GM23338 (cell line): ENCODE data around the gene KPNA6. TPM values are rescaled to one million over a fixed set of nuclear protein-coding genes. Genes with fewer than 3 reads are reported as not detected.
A peak's percentile ranks its signal among the peaks of the same experiment; 100 is the strongest.

Experiments used
- ATAC-seq: fragments of 200-7000 bp; cut with Tn5 transposase; 3 replicates; pipeline ENCODE4 v1.9.1; 2020
- DNase-seq: peaks from one replicate; pipeline ENCODE4 v3.0.0-alpha.2; 2015; ENCODE audit warnings: low spot score
- H2AFZ ChIP-seq: fragments of 200-600 bp; sonication (generic); 2 replicates; pipeline ENCODE4 v1.8.0; 2016; ENCODE audit warnings: antibody characterized with exemption, mild to moderate bottlenecking, moderate library complexity
- H3F3A ChIP-seq: fragments of 200-600 bp; sonication (generic); replicated peaks from 2 replicates; pipeline ENCODE4 v1.8.0; 2017; ENCODE audit warnings: antibody characterized with exemption, mixed run types, low read depth
- H3K27ac ChIP-seq: fragments of 200-600 bp; sonication (generic); 2 replicates; pipeline ENCODE4 v1.6.1; 2016; ENCODE audit warnings: low read depth
- H3K27me3 ChIP-seq: fragments of 200-600 bp; sonication (generic); 2 replicates; pipeline ENCODE4 v1.8.0; 2016; ENCODE audit warnings: mild to moderate bottlenecking, mixed run types, moderate library complexity; ENCODE audit not compliant: insufficient read depth
- H3K36me3 ChIP-seq: fragments of 200-600 bp; sonication (generic); 2 replicates; pipeline ENCODE4 v1.8.0; 2016; ENCODE audit warnings: mild to moderate bottlenecking; ENCODE audit not compliant: insufficient read depth
- H3K4me1 ChIP-seq: fragments of 200-600 bp; sonication (generic); 2 replicates; pipeline ENCODE4 v1.8.0; 2016; ENCODE audit warnings: mild to moderate bottlenecking, moderate library complexity; ENCODE audit not compliant: insufficient read depth
- H3K4me2 ChIP-seq: fragments of 200-600 bp; sonication (generic); 2 replicates; pipeline ENCODE4 v1.7.1; 2017; ENCODE audit warnings: mixed run types
- H3K4me3 ChIP-seq: fragments of 200-600 bp; sonication (generic); 2 replicates; pipeline ENCODE4 v1.6.1; 2016; ENCODE audit warnings: mixed run types
- H3K79me2 ChIP-seq: fragments of 200-600 bp; sonication (generic); replicated peaks from 2 replicates; pipeline ENCODE4 v1.8.0; 2017; ENCODE audit warnings: mild to moderate bottlenecking; ENCODE audit not compliant: insufficient read depth
- H3K9me2 ChIP-seq: fragments of 200-600 bp; sonication (generic); 2 replicates; pipeline ENCODE4 v1.8.0; 2017; ENCODE audit not compliant: insufficient read depth
- H4K20me1 ChIP-seq: fragments of 200-600 bp; sonication (generic); replicated peaks from 2 replicates; pipeline ENCODE4 v1.8.0; 2017; ENCODE audit warnings: mild to moderate bottlenecking; ENCODE audit not compliant: insufficient read depth
- H3K27ac Mint-ChIP-seq: 2 replicates; pipeline ENCODE4 v1.8.0; 2020; ENCODE audit warnings: inconsistent platforms, mild to moderate bottlenecking, moderate library complexity, mixed read lengths
- H3K27me3 Mint-ChIP-seq: 3 replicates; pipeline ENCODE4 v1.8.0; 2022; ENCODE audit warnings: low read depth, mild to moderate bottlenecking, moderate library complexity, mixed read lengths, inconsistent platforms; ENCODE audit not compliant: insufficient read depth, poor library complexity
- H3K36me3 Mint-ChIP-seq: 3 replicates; pipeline ENCODE4 v1.8.0; 2021; ENCODE audit warnings: low read depth, mild to moderate bottlenecking, inconsistent platforms, moderate library complexity, mixed read lengths
- H3K4me1 Mint-ChIP-seq: 3 replicates; pipeline ENCODE4 v1.8.0; 2020; ENCODE audit warnings: mild to moderate bottlenecking, inconsistent platforms, mixed read lengths
- H3K4me3 Mint-ChIP-seq: 3 replicates; pipeline ENCODE4 v1.8.0; 2021; ENCODE audit warnings: moderate library complexity, mild to moderate bottlenecking, inconsistent platforms, mixed read lengths
- H3K9me3 Mint-ChIP-seq: 3 replicates; pipeline ENCODE4 v1.8.0; 2020; ENCODE audit warnings: moderate library complexity, mild to moderate bottlenecking, inconsistent platforms, mixed read lengths
- CREB1 ChIP-seq: fragments of 250-450 bp; sonication (Bioruptor Pico); IDR thresholded peaks from 2 replicates; pipeline ENCODE4 v1.5.0; 2020; ENCODE audit warnings: low read depth, mild to moderate bottlenecking, moderate library complexity
- CTCF ChIP-seq, 2 experiments: fragments of 200-600 bp in 1 of 2; sonication (generic) in 1 of 2; conservative IDR thresholded peaks; 2 replicates each; pipeline versions ENCODE4 v1.5.1 to v1.6.1; 2016 to 2017; ENCODE audit warnings: antibody characterized with exemption in 2 of 2, low read depth in 2 of 2, mild to moderate bottlenecking in 2 of 2, moderate library complexity in 1 of 2
- ETS1 ChIP-seq: IDR thresholded peaks from 2 replicates; pipeline ENCODE4 v1.6.1; 2016; ENCODE audit warnings: antibody characterized with exemption
- EZH2 ChIP-seq: fragments of 200-600 bp; sonication (generic); IDR thresholded peaks from one replicate; pipeline ENCODE4 v1.8.0; 2017; ENCODE audit warnings: antibody characterized with exemption, mild to moderate bottlenecking, low read depth; ENCODE audit not compliant: unreplicated experiment
- POLR2AphosphoS5 ChIP-seq: IDR thresholded peaks from 2 replicates; pipeline ENCODE4 v1.6.1; 2016; ENCODE audit warnings: antibody characterized with exemption, low read depth
- STAT1 ChIP-seq: IDR thresholded peaks from one replicate; pipeline ENCODE4 v1.6.1; 2016; ENCODE audit warnings: antibody characterized with exemption; ENCODE audit not compliant: unreplicated experiment
- polyA plus RNA-seq: library from polyadenylated mRNA; unstranded; fragments of >200 nt; fragmentation: Nextera tagmentation; extraction: Ambion mirVana; gene quantifications from 2 replicates; pipeline ENCODE4 v1.2.1, GENCODE V29; 2016
- total RNA-seq: library from RNA; depleted of rRNA; stranded (reverse); fragments of >200 nt; shearing (Covaris generic); gene quantifications from 2 replicates; pipeline ENCODE4 v1.2.3, GENCODE V29; 2014
- TF ChIP-seq, protein P1 (sequence below): fragments of 250-450 bp; sonication (Bioruptor Pico); IDR thresholded peaks from 2 replicates; pipeline ENCODE4 v1.5.0; 2020; ENCODE audit warnings: mild to moderate bottlenecking, moderate library complexity

Gene KPNA6
- total and polyA plus RNA-seq, 2 experiments from 2014 or later = 28.6 to 72.2 TPM

DNA sequence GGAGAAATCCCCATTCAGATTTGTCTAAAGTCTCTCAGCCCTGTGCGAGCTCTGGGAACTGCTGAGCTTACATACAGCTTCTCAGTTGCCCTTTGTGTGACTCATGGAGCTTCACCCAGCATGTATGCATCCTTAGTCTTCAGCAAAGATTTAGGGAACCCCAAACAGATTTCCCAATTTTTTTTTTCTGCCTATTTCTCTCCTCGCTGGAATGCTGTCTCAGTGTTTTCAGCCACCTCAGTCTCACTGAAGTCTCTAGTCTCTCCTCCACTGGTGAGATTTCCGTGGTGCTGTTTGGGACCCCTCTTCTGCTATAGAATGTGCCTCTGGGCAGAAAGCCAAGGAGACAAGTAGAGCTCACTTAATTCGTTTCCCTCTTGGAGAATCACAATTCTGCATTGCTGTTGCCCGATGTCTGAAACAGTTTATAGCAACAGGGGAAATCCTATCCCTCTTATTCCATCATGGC lies 43.5 kb downstream of the KPNA6 start (continued):
- no peak for TF ChIP-seq ETS1

DNA sequence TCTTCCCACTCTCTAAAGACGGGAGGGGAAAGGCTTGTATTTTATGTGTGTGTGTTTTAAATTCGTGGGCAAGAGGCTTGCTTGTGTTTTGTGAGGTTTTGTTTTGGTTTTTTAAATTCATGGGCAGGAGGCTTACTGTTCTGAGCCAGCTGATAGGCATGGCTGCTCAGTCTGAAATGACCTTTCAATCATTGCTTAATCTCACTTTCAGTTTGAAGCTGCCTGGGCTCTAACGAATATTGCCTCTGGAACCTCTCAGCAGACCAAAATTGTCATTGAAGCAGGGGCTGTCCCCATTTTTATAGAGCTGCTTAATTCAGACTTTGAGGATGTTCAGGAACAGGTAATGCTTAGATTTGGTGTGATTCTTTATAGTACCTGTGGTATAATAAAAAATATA lies 51.3 kb downstream of the KPNA6 start:
- no peaks in the 10 kb centered on the region for H3K9me3 Mint-ChIP-seq
- 0 out of 2 replicates have a peak, but pooled peaks cover 4% of the 10 kb centered on the region for H3K79me2 ChIP-seq
- no peak overlapping the region for H3K4me3 ChIP-seq
- H3K4me3 Mint-ChIP-seq = no peak overlapping the region
- peaks cover 3% of the 10 kb centered on the region; the same call in 1 of the 3 replicates for H3K4me1 Mint-ChIP-seq
- no peak for ATAC-seq
- no peak overlapping the region for H3K27ac Mint-ChIP-seq
- H3K4me2 ChIP-seq = no peak overlapping the region
- DNase-seq = no peak
- H2AFZ ChIP-seq = no peak overlapping the region
- H3K27me3 Mint-ChIP-seq = peaks cover 2% of the 10 kb centered on the region
- H4K20me1 ChIP-seq = peaks cover 20% of the 10 kb centered on the region
- peaks cover 56% of the 10 kb centered on the region for H3K36me3 Mint-ChIP-seq
- H3K27ac ChIP-seq = no peak overlapping the region
- no peaks in the 10 kb centered on the region for H3K27me3 ChIP-seq
- H3K9me2 ChIP-seq = no peaks in the 10 kb centered on the region
- H3K4me1 ChIP-seq = no peaks in the 10 kb centered on the region; the same call in 1 of the 2 replicates
- H3K36me3 ChIP-seq = peaks cover 59% of the 10 kb centered on the region
- peaks cover 9% of the 10 kb centered on the region for H3F3A ChIP-seq
- TF ChIP-seq CREB1 (CRISPR knock-in tag) (no peak), STAT1 (no peak)

GRCh38 chr1:32163405-32163804 lies 55.5 kb downstream of the KPNA6 start:
- Mint-ChIP-seq H3K27me3 (no peaks in the 10 kb centered on the region), H3K4me3 (no peak overlapping the region), H3K27ac (no peak overlapping the region), H3K36me3 (peaks cover 47% of the 10 kb centered on the region), H3K4me1 (no peaks in the 10 kb centered on the region), H3K9me3 (no peaks in the 10 kb centered on the region)
- DNase-seq = no peak
- no peak for ATAC-seq
- Histone ChIP-seq H3K4me1 (no peaks in the 10 kb centered on the region), H3K79me2 (no peaks in the 10 kb centered on the region), H3K36me3 (peaks cover 51% of the 10 kb centered on the region), H4K20me1 (peaks cover 10% of the 10 kb centered on the region; the same call in 1 of the 2 replicates), H2AFZ (no peak overlapping the region), H3K4me3 (no peak overlapping the region), H3K9me2 (no peaks in the 10 kb centered on the region), H3K27me3 (no peaks in the 10 kb centered on the region), H3K27ac (0 out of 2 replicates have a peak overlapping the region, but pooled peaks have one; percentile 2), H3K4me2 (no peak overlapping the region), H3F3A (peaks cover 3% of the 10 kb centered on the region; the same call in 1 of the 2 replicates)
- TF ChIP-seq, protein P1, sequence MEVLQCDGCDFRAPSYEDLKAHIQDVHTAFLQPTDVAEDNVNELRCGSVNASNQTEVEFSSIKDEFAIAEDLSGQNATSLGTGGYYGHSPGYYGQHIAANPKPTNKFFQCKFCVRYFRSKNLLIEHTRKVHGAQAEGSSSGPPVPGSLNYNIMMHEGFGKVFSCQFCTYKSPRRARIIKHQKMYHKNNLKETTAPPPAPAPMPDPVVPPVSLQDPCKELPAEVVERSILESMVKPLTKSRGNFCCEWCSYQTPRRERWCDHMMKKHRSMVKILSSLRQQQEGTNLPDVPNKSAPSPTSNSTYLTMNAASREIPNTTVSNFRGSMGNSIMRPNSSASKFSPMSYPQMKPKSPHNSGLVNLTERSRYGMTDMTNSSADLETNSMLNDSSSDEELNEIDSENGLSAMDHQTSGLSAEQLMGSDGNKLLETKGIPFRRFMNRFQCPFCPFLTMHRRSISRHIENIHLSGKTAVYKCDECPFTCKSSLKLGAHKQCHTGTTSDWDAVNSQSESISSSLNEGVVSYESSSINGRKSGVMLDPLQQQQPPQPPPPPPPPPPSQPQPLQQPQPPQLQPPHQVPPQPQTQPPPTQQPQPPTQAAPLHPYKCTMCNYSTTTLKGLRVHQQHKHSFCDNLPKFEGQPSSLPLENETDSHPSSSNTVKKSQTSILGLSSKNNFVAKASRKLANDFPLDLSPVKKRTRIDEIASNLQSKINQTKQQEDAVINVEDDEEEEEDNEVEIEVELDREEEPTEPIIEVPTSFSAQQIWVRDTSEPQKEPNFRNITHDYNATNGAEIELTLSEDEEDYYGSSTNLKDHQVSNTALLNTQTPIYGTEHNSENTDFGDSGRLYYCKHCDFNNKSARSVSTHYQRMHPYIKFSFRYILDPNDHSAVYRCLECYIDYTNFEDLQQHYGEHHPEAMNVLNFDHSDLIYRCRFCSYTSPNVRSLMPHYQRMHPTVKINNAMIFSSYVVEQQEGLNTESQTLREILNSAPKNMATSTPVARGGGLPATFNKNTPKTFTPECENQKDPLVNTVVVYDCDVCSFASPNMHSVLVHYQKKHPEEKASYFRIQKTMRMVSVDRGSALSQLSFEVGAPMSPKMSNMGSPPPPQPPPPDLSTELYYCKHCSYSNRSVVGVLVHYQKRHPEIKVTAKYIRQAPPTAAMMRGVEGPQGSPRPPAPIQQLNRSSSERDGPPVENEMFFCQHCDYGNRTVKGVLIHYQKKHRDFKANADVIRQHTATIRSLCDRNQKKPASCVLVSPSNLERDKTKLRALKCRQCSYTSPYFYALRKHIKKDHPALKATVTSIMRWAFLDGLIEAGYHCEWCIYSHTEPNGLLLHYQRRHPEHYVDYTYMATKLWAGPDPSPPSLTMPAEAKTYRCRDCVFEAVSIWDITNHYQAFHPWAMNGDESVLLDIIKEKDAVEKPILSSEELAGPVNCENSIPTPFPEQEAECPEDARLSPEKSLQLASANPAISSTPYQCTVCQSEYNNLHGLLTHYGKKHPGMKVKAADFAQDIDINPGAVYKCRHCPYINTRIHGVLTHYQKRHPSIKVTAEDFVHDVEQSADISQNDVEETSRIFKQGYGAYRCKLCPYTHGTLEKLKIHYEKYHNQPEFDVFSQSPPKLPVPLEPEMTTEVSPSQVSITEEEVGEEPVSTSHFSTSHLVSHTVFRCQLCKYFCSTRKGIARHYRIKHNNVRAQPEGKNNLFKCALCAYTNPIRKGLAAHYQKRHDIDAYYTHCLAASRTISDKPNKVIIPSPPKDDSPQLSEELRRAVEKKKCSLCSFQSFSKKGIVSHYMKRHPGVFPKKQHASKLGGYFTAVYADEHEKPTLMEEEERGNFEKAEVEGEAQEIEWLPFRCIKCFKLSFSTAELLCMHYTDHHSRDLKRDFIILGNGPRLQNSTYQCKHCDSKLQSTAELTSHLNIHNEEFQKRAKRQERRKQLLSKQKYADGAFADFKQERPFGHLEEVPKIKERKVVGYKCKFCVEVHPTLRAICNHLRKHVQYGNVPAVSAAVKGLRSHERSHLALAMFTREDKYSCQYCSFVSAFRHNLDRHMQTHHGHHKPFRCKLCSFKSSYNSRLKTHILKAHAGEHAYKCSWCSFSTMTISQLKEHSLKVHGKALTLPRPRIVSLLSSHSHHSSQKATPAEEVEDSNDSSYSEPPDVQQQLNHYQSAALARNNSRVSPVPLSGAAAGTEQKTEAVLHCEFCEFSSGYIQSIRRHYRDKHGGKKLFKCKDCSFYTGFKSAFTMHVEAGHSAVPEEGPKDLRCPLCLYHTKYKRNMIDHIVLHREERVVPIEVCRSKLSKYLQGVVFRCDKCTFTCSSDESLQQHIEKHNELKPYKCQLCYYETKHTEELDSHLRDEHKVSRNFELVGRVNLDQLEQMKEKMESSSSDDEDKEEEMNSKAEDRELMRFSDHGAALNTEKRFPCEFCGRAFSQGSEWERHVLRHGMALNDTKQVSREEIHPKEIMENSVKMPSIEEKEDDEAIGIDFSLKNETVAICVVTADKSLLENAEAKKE = no peak
- TF ChIP-seq POLR2AphosphoS5 (no peak), EZH2 (no peak), CTCF (conservative IDR thresholded peaks at IDR 0.05; ENCODE audit: low read depth in 2 of 2) (no peak)
